Stomach (tissue), 9 donors: ENCODE measurements around the gene SP5. TPM values are rescaled to one million over a fixed set of nuclear protein-coding genes. Genes with fewer than 3 reads are reported as not detected.
A peak's percentile ranks its signal among the peaks of the same experiment; 100 is the strongest.
"Not testable (repeated sequence)": the region's sequence is repeated elsewhere in the genome, so short reads cannot be mapped to it uniquely, and the experiment has no call there.

Experiments used
- DNase-seq, 2 donors: peaks; one replicate each; pipeline versions ENCODE4 v3.0.0 to v3.0.0-alpha.2; 2013 to 2019
- H3K27ac ChIP-seq, 5 donors: fragments of 200-600 bp in 4 of 5; sonication (generic) in 4 of 5; one replicate each; pipeline ENCODE4 v1.5.1; 2013 to 2019; ENCODE audit warnings: mild to moderate bottlenecking in 1 of 5, moderate library complexity in 1 of 5
- H3K27me3 ChIP-seq, 3 donors: fragments of 200-600 bp; sonication (generic); one replicate each; pipeline ENCODE4 v1.5.1; 2017 to 2019; ENCODE audit warnings: mixed run types in 1 of 3
- H3K36me3 ChIP-seq, 4 donors: fragments of 200-600 bp; sonication (generic); 1 replicate in 3 of 4; 2 replicates in 1 of 4; pipeline ENCODE4 v1.5.1; 2016 to 2019
- H3K4me1 ChIP-seq, 4 donors: fragments of 200-600 bp; sonication (generic); one replicate each; pipeline ENCODE4 v1.5.1; 2016 to 2019
- H3K4me3 ChIP-seq, 4 donors: fragments of 200-600 bp; sonication (generic) in 3 of 4; one replicate each; pipeline ENCODE4 v1.5.1; 2016 to 2019; ENCODE audit warnings: mild to moderate bottlenecking in 1 of 4
- H3K9me3 ChIP-seq, 4 donors: fragments of 200-600 bp; sonication (generic); one replicate each; pipeline ENCODE4 v1.5.1; 2016 to 2019
- EP300 ChIP-seq: sonication (generic); formaldehyde crosslinking; IDR thresholded peaks from one replicate; pipeline ENCODE4 v1.6.1; 2017; ENCODE audit warnings: antibody characterized with exemption
- POLR2A ChIP-seq, 4 donors: fragments of 450-650 bp; IDR thresholded peaks; one replicate each; pipeline ENCODE4 v1.6.1; 2016; ENCODE audit warnings: antibody characterized with exemption in 4 of 4, control low read depth in 2 of 4, mild to moderate bottlenecking in 1 of 4, moderate library complexity in 1 of 4
- POLR2AphosphoS5 ChIP-seq, 3 donors: sonication (generic); formaldehyde crosslinking; IDR thresholded peaks; one replicate each; pipeline ENCODE4 v1.6.1; 2016; ENCODE audit warnings: antibody characterized with exemption in 3 of 3
- WGBS, 5 donors: extraction: QIAGEN DNeasy Blood & Tissue Kit in 3 of 5; methylation state at CpG; one replicate each; pipeline versions ENCODE4 v1.1.5 to v1.1.7; 2013 to 2018; 5-methylcytosine and 5-hydroxymethylcytosine counted together
- intact Hi-C: fragments of 100-400 bp; cut with DNase I; formaldehyde crosslinking; loops from one replicate; pipeline ENCODE4 v1.15.1; 2023; ENCODE audit warnings: low total_unique reads
- polyA plus RNA-seq, 3 donors: library from polyadenylated mRNA; stranded (reverse); fragments of 200-250 nt; gene quantifications; one replicate each; pipeline ENCODE4 v1.2.3, GENCODE V29; 2013
- total RNA-seq, 5 donors: library from RNA; depleted of rRNA; stranded (reverse); fragments of >200 nt; gene quantifications; one replicate each; pipeline versions ENCODE4 v1.1.0 to v1.2.3, GENCODE V29; 2014 to 2016
- TF ChIP-seq, protein P1 (sequence below), 7 experiments: fragments of 450-650 bp in 4 of 7; fragments of 200-600 bp in 3 of 7; sonication (generic) in 3 of 7; IDR thresholded peaks; one replicate each; pipeline ENCODE4 v1.5.1; 2016 to 2019; ENCODE audit warnings: antibody characterized with exemption in 7 of 7, control low read depth in 2 of 7, mild to moderate bottlenecking in 1 of 7
- donor health status: healthy with polysubstance abuse.
- donor health status: Bipolar disorder and iron deficiency.
- donor health status: healthy.

The SP5 gene
- total and polyA plus RNA-seq, 8 donors, result 0.92 to 5.8 (median 3.0) TPM; not detected in 2

GRCh38 chr2:170723446-170723958, 8.4 kb downstream of the SP5 start:
- peaks cover 0 to 7% (median 0%) of the 10 kb centered on the region in 4 donors for H3K4me1 ChIP-seq
- intact Hi-C loops, result no loop called here
- no peak overlapping the region for H3K27ac ChIP-seq
- no peak for TF ChIP-seq POLR2AphosphoS5 (IDR thresholded peaks at IDR 0.05)
- TF ChIP-seq POLR2A (IDR thresholded peaks at IDR 0.05), result no peak
- TF ChIP-seq EP300, result no peak
- TF ChIP-seq, protein P1, sequence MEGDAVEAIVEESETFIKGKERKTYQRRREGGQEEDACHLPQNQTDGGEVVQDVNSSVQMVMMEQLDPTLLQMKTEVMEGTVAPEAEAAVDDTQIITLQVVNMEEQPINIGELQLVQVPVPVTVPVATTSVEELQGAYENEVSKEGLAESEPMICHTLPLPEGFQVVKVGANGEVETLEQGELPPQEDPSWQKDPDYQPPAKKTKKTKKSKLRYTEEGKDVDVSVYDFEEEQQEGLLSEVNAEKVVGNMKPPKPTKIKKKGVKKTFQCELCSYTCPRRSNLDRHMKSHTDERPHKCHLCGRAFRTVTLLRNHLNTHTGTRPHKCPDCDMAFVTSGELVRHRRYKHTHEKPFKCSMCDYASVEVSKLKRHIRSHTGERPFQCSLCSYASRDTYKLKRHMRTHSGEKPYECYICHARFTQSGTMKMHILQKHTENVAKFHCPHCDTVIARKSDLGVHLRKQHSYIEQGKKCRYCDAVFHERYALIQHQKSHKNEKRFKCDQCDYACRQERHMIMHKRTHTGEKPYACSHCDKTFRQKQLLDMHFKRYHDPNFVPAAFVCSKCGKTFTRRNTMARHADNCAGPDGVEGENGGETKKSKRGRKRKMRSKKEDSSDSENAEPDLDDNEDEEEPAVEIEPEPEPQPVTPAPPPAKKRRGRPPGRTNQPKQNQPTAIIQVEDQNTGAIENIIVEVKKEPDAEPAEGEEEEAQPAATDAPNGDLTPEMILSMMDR (IDR thresholded peaks at IDR 0.05), result no peak
- H3K9me3 ChIP-seq, result no peaks in the 10 kb centered on the region
- DNase-seq, result no peak
- 63 to 80% (median 70%) methylated on average over 2 of the region's 2 CpGs for WGBS, 5 donors
- H3K27me3 ChIP-seq, result peaks cover 0 to 32% (median 2%) of the 10 kb centered on the region in 3 donors
- no peak overlapping the region for H3K4me3 ChIP-seq
- H3K36me3 ChIP-seq, result no peaks in the 10 kb centered on the region

GRCh38 chr2:170733798-170734600, 18.9 kb downstream of the SP5 start:
- Histone ChIP-seq H3K27me3 (no peaks in the 10 kb centered on the region), H3K4me1 (peaks cover 0 to 9% (median 8%) of the 10 kb centered on the region in 4 donors), H3K4me3 (no peak overlapping the region), H3K27ac (no peak overlapping the region), H3K9me3 (peaks cover 0 to 5% (median 2%) of the 10 kb centered on the region in 4 donors), H3K36me3 (no peaks in the 10 kb centered on the region)
- intact Hi-C loops, result no loop called here
- no peak for DNase-seq
- TF ChIP-seq, protein P1 (IDR thresholded peaks at IDR 0.05), result no peak
- no peak for TF ChIP-seq POLR2AphosphoS5 (IDR thresholded peaks at IDR 0.05)
- 0 to 48% (median 6%) methylated on average over 1 of the region's 1 CpG for WGBS, 5 donors

- H3K9me3 ChIP-seq, H3K4me3 ChIP-seq, H3K27ac ChIP-seq, H3K27me3 ChIP-seq, DNase-seq, H3K36me3 ChIP-seq, intact Hi-C loops: not testable (repeated sequence)
- WGBS, 5 donors, result 71 to 92% (median 80%) methylated on average over 2 of the region's 2 CpGs
- peaks cover 0 to 15% (median 11%) of the 10 kb centered on the region in 4 donors for H3K4me1 ChIP-seq
Observed at GRCh38 chr2:170734601-170735000, 19.5 kb downstream of the SP5 start.

- DNase-seq, result no peak
- Histone ChIP-seq H3K4me3 (no peak overlapping the region), H3K9me3 (peaks cover 0 to 5% (median 2%) of the 10 kb centered on the region in 4 donors), H3K27ac (no peak overlapping the region), H3K27me3 (no peaks in the 10 kb centered on the region), H3K36me3 (no peaks in the 10 kb centered on the region), H3K4me1 (peaks cover 0 to 18% (median 11%) of the 10 kb centered on the region in 4 donors)
- TF ChIP-seq EP300, result no peak
- TF ChIP-seq, protein P1 (IDR thresholded peaks at IDR 0.05), result peak in 1 of 7 experiments; percentile 24
- intact Hi-C loops, result no loop called here
- 15 to 32% (median 31%) methylated on average over 1 of the region's 1 CpG for WGBS, 5 donors
Observed at GRCh38 chr2:170736628-170737027, 21.5 kb downstream of the SP5 start.

- Histone ChIP-seq H3K4me1 (peaks cover 0 to 18% (median 11%) of the 10 kb centered on the region in 4 donors), H3K27me3 (no peaks in the 10 kb centered on the region), H3K27ac (peak overlapping the region in 4 of 5 donors; percentile 20 to 68 (median 54)), H3K36me3 (no peaks in the 10 kb centered on the region), H3K9me3 (peaks cover 0 to 5% (median 2%) of the 10 kb centered on the region in 4 donors), H3K4me3 (no peak overlapping the region)
- TF ChIP-seq POLR2A (IDR thresholded peaks at IDR 0.05) (no peak), POLR2AphosphoS5 (IDR thresholded peaks at IDR 0.05) (no peak), EP300 (no peak)
- TF ChIP-seq, protein P1 (IDR thresholded peaks at IDR 0.05), result no peak
- intact Hi-C loops, result no loop called here
- DNase-seq, result no peak
- WGBS, 5 donors, result 95 to 100% (median 97%) methylated on average over 2 of the region's 2 CpGs
Observed at GRCh38 chr2:170737406-170737805, 22.3 kb downstream of the SP5 start.
